ENCODE data around the gene TTLL3.
"Not testable (repeated sequence)": the region's sequence is repeated elsewhere in the genome, so short reads cannot be mapped to it uniquely, and the experiment has no call there.

TTLL3 gene

DNA sequence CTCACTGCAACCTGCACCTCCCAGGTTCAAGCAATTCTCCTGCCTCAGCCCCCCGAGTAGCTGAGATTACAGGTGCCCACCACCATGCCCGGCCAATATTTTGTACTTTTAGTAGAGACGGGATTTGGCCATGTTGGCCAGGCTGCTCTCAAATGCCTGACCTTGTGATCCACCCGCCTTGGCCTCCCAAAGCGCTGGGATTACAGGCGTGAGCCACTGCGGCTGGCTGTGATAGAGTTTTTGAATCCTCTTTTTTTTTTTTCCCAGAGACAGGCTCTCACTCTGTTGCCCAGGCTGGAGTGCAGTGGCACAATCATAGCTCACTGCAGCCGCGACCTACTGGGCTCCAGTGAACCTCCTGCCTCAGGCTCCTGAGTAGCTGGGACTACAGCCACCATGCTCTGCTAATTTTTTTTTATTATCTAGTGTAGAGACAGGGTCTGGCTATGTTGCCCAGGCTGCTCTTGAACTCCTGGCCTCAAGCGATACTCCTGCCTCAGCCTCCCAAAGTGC is 55.1 kb downstream of the TTLL3 start:
- not testable (repeated sequence) for DNase-seq (ENCODE audit: low read depth, low spot score)

DNA sequence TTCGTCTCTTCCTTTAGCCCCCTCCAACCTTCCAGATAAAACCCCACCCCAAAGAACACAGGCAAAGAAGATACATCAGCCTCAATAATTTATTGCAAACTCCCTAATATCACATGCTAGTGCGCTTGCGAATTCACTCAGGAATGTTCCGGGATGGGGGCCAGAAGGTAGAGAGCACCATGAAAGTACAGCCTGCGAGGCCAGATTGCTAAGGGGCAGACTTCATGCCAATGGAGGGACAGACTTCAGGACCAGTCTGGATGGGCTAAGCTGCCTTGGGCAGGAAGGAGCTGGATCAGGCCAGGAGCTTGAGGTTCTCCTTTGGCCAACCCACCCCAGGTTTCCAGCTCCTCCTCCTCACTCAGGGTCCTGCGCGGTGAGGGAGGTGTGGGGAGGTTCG is 56.6 kb downstream of the TTLL3 start:
- DNase-seq (ENCODE audit: low read depth, low spot score): no peak

DNA sequence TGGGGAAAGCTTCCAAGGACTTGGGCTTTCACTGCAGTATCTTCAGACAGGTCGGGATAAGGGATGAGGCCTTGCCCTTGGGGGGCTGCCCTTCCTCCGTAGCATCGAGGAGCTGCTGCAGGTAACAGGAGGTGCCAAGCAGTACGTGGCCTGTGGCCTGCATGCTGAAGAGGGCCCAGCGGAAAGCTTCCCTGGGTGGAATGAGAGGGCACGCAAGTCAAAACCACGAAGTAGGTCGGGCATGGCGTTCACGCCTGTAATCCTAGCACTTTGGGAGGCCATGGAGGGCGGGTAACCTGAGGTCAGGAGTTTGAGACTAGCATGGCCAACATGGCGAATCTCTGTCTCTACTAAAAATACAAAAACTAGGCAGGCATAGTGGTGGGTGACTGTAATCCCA is 57.0 kb downstream of the TTLL3 start:
- DNase-seq (ENCODE audit: low read depth, low spot score): no peak

DNA sequence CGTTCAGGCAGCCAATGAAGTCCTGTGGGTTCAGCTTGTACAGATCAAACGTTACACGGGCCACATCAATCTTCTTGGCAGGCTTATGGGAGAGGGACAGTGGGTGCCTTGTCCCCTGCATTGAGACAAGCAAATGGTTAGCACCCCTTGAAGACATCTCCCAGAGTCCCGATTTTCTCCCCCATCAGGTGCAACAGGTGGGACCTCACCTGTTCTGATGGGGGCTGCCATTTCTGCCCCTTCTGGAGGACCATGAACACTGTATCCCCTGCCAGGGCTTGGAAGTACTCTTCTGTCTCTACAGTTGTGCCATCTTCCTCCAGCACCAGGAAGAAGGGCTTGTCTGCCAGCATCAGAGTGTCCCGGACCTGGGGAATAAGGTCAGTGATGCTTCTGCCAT is 59.9 kb downstream of the TTLL3 start:
- DNase-seq (ENCODE audit: low read depth, low spot score): no peak

DNA sequence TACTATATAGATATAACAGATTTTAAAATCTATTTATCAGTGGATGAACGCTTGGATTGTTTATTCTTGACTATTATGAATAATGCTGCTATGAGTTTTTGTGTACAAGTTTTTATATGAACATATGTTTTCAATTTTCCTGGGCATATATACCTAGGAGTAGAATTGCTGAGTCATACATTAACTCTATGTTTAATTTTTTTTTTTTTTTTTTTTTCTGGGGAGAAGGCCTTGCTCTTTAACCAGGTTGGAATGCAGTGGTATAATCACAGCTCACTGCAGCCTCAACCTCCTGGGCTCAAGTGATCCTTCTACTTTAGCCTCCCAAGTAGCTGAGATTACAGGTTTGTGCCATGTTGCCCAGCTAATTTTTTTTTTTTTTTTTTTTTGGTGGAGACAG is 60.9 kb downstream of the TTLL3 start:
- peak; percentile 18 for DNase-seq (ENCODE audit: low read depth, low spot score)

DNA sequence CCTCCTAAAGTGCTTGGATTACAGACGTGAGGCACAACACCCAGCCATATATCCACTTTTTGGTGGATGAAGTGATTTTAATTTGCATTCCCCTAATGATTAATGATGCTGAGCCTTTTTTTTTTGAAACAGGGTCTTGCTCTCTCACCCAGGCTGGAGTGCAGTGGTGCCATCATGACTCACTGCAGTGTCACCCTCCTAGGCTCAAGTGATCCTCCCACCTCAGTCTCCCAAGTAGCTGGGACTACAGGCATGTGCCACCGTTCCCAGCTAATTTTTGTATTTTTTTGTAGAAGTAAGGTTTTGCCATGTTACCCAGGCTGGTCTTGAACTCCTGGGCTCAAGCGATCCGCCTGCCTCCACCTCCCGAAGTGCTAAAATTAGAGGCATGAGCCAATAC is 62.0 kb downstream of the TTLL3 start:
- not testable (repeated sequence) for DNase-seq (ENCODE audit: low read depth, low spot score)

DNA sequence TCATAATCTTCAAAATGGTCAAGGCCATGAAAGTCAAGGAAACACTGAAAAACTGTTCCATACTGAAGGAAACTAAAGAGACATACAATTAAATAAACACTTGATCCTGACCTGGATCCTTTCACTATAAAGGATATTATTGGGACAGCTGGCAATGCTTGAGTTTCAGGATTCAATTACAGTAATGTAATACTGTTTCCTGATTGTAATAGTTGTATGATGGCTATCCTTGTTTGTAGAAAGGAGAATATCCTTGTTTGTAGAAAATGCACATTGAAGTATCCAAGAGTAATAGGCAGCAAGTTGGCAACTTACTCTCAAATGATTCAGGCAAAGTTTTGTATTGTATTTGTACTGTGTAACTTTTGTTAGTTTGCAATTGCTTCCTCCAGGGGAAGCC is 65.4 kb downstream of the TTLL3 start:
- no peak for DNase-seq (ENCODE audit: low read depth, low spot score)

DNA sequence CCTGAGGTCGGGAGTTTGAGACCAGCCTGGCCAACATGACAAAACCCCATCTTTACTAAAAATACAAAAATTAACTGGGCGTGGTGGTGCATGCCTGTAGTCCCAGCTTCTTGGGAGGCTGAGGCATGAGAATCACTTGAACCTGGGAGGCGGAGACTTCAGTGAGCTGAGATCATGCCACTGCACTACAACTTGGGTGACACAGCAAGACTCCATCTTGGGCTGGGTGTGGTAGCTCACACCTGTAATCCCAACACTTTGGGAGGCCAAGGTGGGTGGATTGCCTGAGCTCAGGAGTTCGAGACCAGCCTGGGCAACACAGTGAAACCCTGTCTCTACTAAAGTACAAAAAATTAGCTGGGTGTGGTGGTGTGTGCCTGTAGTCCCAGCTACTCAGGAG is 66.2 kb downstream of the TTLL3 start:
- DNase-seq (ENCODE audit: low read depth, low spot score): not testable (repeated sequence)

DNA sequence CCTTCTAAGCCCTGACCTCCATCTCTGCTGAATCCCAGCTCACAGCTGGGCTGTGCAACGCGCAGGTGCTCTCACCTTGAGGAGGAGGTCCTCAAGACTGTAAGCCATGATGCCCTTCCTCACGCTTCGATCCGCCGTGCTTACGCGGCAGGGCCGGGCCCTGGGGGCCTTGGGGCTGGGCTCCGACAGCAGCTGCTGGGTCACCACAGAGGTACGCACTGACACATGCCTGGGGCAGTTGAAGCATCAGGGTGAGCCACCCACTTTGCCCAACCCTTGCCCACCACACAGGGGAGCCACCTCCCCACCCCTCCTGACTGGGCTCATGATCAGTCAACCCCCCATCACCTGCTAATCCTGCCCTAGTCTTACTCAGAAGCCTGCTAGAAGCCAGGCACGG is 66.9 kb downstream of the TTLL3 start:
- DNase-seq (ENCODE audit: low read depth, low spot score): no peak

DNA sequence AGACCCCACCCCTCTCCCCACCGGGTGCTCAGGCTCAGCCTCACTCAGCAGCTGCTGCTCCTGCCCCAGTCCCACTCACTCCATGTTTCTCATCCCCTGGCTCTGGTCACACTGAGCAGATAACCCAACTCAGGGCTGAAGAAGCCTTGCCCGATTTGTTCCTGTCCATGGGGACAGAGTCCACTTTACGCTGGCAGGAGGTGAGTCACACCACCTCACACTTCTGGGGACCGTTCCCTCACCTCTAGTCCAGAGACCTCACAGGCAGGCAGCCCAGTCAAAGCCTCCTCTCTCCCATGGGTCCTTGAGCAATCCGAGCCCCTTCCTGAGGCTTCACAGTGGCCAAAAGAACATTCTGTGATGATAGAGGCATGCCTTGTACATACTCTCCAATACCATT is 68.6 kb downstream of the TTLL3 start:
- no peak for DNase-seq (ENCODE audit: low read depth, low spot score)

DNA sequence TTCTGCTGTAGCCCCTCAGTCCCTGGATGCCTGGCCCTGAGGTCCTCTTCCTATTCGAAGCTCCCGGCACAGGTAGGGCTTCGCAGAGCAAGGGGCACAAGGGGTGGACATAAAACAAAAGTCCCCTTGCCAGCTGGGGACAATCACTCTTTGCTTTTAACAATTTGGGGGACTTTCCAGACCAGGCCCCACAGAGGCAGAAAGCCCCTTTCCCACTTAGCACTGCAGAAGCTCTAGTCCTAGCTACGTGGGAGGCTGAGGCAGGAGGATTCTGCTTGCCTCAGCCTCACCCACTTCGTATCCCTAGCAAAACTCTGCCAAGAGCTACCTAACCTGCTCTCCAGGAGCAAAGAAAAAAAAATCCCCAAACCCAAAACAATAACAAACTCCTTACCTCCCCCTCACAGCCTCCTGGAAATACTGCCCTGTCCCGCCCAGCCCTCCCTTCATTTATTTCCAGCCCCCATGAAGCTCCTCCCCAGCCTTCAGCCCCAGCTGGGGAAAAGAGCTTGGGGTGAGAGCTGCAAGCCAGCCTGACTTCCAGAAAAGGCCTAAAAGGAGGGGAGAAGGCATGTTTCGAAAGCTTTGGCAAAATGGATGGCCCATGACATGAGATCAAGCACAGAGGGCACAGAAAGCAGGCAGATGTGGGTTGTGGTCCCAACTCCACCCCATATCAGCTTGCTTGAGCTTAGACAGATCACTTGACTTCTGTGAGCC is 69.9 kb downstream of the TTLL3 start, which contains the start of gene CIDEC:
CIDEC (minus strand) TSS at position 424 of the 720 bp plus-strand sequence. CDS start 1,767 bp downstream, outside the sequence.
- DNase-seq (ENCODE audit: low read depth, low spot score): no peak

DNA sequence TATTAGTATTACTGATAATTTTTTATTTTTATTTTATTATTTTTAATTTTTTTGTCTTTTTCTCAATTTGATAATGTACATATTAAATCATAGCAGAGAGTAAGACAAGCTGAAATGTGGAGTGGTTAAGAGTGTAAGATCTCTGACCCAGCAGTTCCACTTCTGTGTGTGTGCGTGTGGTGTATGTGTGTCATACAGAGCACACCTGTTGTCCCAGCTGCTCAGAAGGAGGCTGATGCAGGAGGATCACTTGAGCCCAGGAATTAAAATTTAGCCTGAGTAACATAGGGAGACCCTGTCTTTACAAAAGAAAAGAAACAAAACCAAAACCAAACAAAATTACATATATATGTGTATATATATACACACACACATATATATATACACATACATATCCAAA is 71.4 kb downstream of the TTLL3 start:
- no peak for DNase-seq (ENCODE audit: low read depth, low spot score)

DNA sequence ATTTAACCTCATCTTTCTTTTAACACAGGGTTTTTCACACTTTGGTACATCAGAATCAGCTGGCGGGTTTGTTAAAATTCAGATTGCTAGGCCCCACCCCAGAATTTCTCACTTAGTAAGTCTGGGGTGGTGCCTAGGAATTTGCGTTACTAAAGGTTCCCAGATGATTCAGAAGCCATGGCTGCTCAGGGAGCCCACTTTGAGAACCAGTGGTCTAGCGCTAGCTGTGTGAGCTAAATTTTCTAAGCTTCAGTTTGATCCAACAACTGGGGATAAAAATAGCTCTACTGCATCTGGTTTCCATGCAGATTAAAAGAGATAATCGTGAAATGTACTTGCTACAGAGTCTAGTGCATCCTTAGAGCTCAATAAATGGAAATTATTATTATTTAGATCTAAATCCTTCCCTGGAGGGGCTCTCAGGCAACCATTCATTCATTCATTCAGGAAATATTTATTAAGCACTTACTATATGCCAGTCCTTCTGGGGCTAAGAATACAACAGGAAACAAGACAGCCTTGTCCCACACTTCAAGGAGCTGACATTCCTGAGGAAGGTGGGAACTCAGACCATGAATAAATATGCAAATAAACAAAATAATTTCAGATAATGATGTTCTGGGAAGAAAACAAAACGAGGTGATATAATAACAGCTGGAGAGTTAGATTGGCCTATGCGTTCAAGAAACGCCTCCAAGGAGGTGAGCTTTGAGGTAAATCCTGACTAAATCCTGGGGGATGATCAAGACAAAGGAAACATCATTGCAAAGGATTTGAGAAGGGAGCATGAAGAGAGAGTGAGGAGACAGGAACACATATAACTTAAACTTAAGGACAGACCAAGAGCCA is 73.9 kb downstream of the TTLL3 start:
- DNase-seq (ENCODE audit: low read depth, low spot score): no peak

DNA sequence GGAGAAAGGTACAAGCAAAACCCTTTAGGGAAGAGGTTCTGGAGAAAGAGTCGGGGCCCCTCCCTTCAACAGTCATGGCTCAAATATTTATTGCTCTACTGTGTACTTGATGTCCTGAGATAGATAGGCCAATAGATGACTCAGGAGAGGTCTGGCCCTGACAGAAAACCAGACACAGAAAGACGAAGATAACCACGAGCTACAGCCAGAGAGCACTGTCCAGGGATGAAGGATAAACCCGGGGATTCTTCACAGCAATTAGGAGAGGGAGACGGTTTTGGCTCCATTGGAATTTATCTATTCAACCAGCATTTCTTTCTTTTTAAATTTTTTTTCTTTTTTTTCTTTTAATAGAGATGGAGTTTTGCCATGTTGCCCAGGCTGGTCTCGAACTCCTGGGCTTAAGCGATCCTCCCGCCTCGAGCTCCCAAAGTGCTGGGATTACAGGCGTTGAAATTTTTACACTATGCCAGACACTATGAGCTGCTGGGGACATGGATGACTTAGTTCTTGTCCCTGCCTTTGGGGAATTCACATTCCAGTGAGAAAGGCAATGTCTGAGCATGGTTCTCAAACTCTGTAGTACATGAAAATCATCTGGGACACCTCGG is 74.6 kb downstream of the TTLL3 start:
- no peak for DNase-seq (ENCODE audit: low read depth, low spot score)

Measured in smooth muscle cell of the brain vasculature (primary cell).